C4-2B (cell line): ENCODE data around the gene CCDC28B.

Source experiments
- ZFX ChIP-seq: fragments of 450-650 bp; IDR thresholded peaks from 2 replicates; pipeline ENCODE4 v1.6.1; 2017
- TF ChIP-seq, protein P1 (sequence below): fragments of 450-650 bp; conservative IDR thresholded peaks from 2 replicates; pipeline ENCODE4 v1.5.1; 2017; ENCODE audit warnings: mild to moderate bottlenecking

- TF ChIP-seq, protein P1, sequence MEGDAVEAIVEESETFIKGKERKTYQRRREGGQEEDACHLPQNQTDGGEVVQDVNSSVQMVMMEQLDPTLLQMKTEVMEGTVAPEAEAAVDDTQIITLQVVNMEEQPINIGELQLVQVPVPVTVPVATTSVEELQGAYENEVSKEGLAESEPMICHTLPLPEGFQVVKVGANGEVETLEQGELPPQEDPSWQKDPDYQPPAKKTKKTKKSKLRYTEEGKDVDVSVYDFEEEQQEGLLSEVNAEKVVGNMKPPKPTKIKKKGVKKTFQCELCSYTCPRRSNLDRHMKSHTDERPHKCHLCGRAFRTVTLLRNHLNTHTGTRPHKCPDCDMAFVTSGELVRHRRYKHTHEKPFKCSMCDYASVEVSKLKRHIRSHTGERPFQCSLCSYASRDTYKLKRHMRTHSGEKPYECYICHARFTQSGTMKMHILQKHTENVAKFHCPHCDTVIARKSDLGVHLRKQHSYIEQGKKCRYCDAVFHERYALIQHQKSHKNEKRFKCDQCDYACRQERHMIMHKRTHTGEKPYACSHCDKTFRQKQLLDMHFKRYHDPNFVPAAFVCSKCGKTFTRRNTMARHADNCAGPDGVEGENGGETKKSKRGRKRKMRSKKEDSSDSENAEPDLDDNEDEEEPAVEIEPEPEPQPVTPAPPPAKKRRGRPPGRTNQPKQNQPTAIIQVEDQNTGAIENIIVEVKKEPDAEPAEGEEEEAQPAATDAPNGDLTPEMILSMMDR, result no peak
- no peak for TF ChIP-seq ZFX
Measured at GRCh38 chr1:32200226-32201010, at the start of gene CCDC28B.
